IMR-90 (cell line): ENCODE results near the gene MCAM.

Experiments used
- BHLHE40 ChIP-seq: fragments of 150-350 bp; IDR thresholded peaks from 2 replicates; pipeline ENCODE4 v1.6.1; 2016; ENCODE audit warnings: mild to moderate bottlenecking, low read depth, low read length
- CTCF ChIP-seq: conservative IDR thresholded peaks from 2 replicates; pipeline ENCODE4 v1.5.1; 2012; ENCODE audit warnings: mild to moderate bottlenecking, low read depth, low read length, improper control_type of control experiment
- ELK1 ChIP-seq: fragments of 150-350 bp; IDR thresholded peaks from 2 replicates; pipeline ENCODE4 v1.6.1; 2016; ENCODE audit warnings: low read depth, mild to moderate bottlenecking, low read length, moderate library complexity, borderline replicate concordance
- MAFK ChIP-seq: IDR thresholded peaks from 2 replicates; pipeline ENCODE4 v1.6.1; 2012; ENCODE audit warnings: low read depth, low read length, improper control_type of control experiment
- MAZ ChIP-seq: IDR thresholded peaks from 2 replicates; pipeline ENCODE4 v1.6.1; 2012; ENCODE audit warnings: low read depth, mild to moderate bottlenecking, low read length, improper control_type of control experiment, moderate library complexity, borderline replicate concordance
- POLR2A ChIP-seq: IDR thresholded peaks from 2 replicates; pipeline ENCODE4 v1.6.1; 2012; ENCODE audit warnings: mild to moderate bottlenecking, low read depth, low read length
- RAD21 ChIP-seq: IDR thresholded peaks from 2 replicates; pipeline ENCODE4 v1.6.1; 2012; ENCODE audit warnings: low read length, improper control_type of control experiment
- RCOR1 ChIP-seq: IDR thresholded peaks from 2 replicates; pipeline ENCODE4 v1.6.1; 2012; ENCODE audit warnings: mild to moderate bottlenecking, low read length, improper control_type of control experiment; ENCODE audit not compliant: insufficient replicate concordance
- USF2 ChIP-seq: fragments of 150-350 bp; IDR thresholded peaks from 2 replicates; pipeline ENCODE4 v1.6.1; 2017; ENCODE audit warnings: mild to moderate bottlenecking, antibody characterized with exemption, low read length, low read depth

- TF ChIP-seq POLR2A (no peak), CTCF (no peak), MAZ (no peak), ELK1 (no peak), USF2 (no peak), BHLHE40 (no peak), RCOR1 (no peak), MAFK (no peak), RAD21 (no peak)
Observed at GRCh38 chr11:119290894-119291497, 25.9 kb downstream of the MCAM start.
